ENCODE measurements around the gene TNNT2. TPM values are rescaled to one million over a fixed set of nuclear protein-coding genes. Genes with fewer than 3 reads are reported as not detected.

Gene TNNT2
- total and polyA plus RNA-seq, 2 donors from 2014 or later, result 2.1 to 117 TPM

GRCh38 chr1:201376464-201377374 lies 761 bp downstream of the TNNT2 start:
- DNase-seq (peak in 4 of 5 donors; percentile 84 to 93 (median 88)), FAIRE-seq (no peak)
- H3K36me3 ChIP-seq (ENCODE audit: control insufficient read depth in 2 of 3, insufficient read depth in 3 of 3, low read length in 3 of 3), result no peaks in the 10 kb centered on the region
- peak; percentile 43 for TF ChIP-seq CTCF (IDR thresholded peaks at IDR 0.05; ENCODE audit: borderline replicate concordance, extremely low read depth, insufficient read depth)
- no peaks in the 10 kb centered on the region for H3K9me3 ChIP-seq (ENCODE audit: control insufficient read depth in 2 of 3, insufficient read depth in 1 of 3, low read length in 3 of 3)
- no peaks in the 10 kb centered on the region for H3K4me1 ChIP-seq (ENCODE audit: control insufficient read depth in 2 of 3, insufficient read depth in 2 of 3, low read depth in 1 of 3, low read length in 3 of 3)
- no peak overlapping the region for H3K27ac ChIP-seq (ENCODE audit: low read depth in 2 of 2, low read length in 2 of 2)
- intact Hi-C loops (cut with DNase I), result no loop called here
- no peaks in the 10 kb centered on the region for H3K27me3 ChIP-seq (ENCODE audit: control insufficient read depth, insufficient read depth, low read length)
- H3K9ac ChIP-seq (ENCODE audit: low read length in 3 of 3), result peak overlapping the region in 1 of 3 donors; percentile 26
- H3K4me3 ChIP-seq (ENCODE audit: low read length in 3 of 3), result peak overlapping the region in 1 of 3 donors; percentile 8

GRCh38 chr1:201376107-201376463 lies 1.4 kb downstream of the TNNT2 start:
- H3K27ac ChIP-seq (ENCODE audit: low read depth in 2 of 2, low read length in 2 of 2), result no peak overlapping the region
- DNase-seq, result no peak
- no peak for TF ChIP-seq CTCF (IDR thresholded peaks at IDR 0.05; ENCODE audit: borderline replicate concordance, extremely low read depth, insufficient read depth)
- H3K9ac ChIP-seq (ENCODE audit: low read length in 3 of 3), result no peak overlapping the region
- H3K36me3 ChIP-seq (ENCODE audit: control insufficient read depth in 2 of 3, insufficient read depth in 3 of 3, low read length in 3 of 3), result no peaks in the 10 kb centered on the region
- no peaks in the 10 kb centered on the region for H3K27me3 ChIP-seq (ENCODE audit: control insufficient read depth, insufficient read depth, low read length)
- FAIRE-seq, result no peak
- no peaks in the 10 kb centered on the region for H3K4me1 ChIP-seq (ENCODE audit: control insufficient read depth in 2 of 3, insufficient read depth in 2 of 3, low read depth in 1 of 3, low read length in 3 of 3)
- H3K9me3 ChIP-seq (ENCODE audit: control insufficient read depth in 2 of 3, insufficient read depth in 1 of 3, low read length in 3 of 3), result no peaks in the 10 kb centered on the region
- H3K4me3 ChIP-seq (ENCODE audit: low read length in 3 of 3), result no peak overlapping the region
- intact Hi-C loops (cut with DNase I), result no loop called here

GRCh38 chr1:201375169-201375568 lies 2.3 kb downstream of the TNNT2 start:
- Histone ChIP-seq H3K27ac (ENCODE audit: low read depth in 2 of 2, low read length in 2 of 2) (no peak overlapping the region), H3K9me3 (ENCODE audit: control insufficient read depth in 2 of 3, insufficient read depth in 1 of 3, low read length in 3 of 3) (no peaks in the 10 kb centered on the region), H3K36me3 (ENCODE audit: control insufficient read depth in 2 of 3, insufficient read depth in 3 of 3, low read length in 3 of 3) (no peaks in the 10 kb centered on the region), H3K9ac (ENCODE audit: low read length in 3 of 3) (no peak overlapping the region), H3K4me1 (ENCODE audit: control insufficient read depth in 2 of 3, insufficient read depth in 2 of 3, low read depth in 1 of 3, low read length in 3 of 3) (no peaks in the 10 kb centered on the region), H3K27me3 (ENCODE audit: control insufficient read depth, insufficient read depth, low read length) (no peaks in the 10 kb centered on the region), H3K4me3 (ENCODE audit: low read length in 3 of 3) (no peak overlapping the region)
- intact Hi-C loops (cut with DNase I), result no loop called here
- FAIRE-seq (no peak), DNase-seq (no peak)
- no peak for TF ChIP-seq CTCF (IDR thresholded peaks at IDR 0.05; ENCODE audit: borderline replicate concordance, extremely low read depth, insufficient read depth)

All from kidney (tissue), 14 donors.